ENCODE data around the gene RNASEH1. TPM values are rescaled to one million over a fixed set of nuclear protein-coding genes. Genes with fewer than 3 reads are reported as not detected.

The RNASEH1 gene
- total and polyA plus RNA-seq, 2 of the 13 experiments (the other 11 are each of a cell fraction or from before 2014, with no cell fraction given): 14.5 to 57.4 TPM

DNA sequence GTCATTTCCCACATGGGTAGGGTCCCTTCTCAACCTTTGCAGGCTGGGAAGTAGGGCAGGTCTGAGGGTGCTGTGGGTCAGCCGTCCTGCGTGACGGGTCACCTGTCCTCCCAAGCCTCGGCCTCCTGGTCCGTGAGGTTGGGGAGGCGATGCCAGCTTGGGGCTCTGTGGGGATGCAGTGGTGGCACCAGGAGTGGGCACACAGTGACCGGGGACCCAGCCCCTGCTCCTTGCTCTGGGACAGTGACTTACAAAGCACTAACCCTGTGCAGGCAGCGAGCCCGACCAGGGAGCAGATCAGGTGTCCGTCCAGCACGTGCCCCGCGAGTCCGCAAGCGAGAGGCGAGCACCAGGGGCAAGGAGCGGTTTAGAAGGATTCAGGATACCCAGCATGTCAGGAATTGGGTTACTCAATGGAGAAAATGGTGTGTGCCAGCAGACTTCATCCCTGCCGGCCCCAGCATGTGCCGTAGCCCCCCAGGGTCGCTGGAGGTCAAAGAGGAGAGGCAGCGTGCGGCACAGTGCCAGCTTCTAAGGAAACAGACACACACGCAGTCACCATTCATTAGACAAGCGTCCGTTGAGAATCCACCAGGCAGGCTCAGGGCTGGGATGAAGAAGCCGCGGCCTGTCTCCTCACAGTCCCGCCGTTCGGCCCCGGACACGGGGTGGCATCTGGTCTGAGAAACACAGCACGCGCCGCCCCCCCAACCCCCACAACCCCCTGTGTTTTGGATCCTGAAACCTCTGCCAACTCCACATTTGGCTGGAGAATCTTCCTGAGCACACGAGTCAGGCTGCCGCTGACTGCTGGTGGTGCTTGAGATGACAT lies 48.5 kb upstream of the RNASEH1 start (continued):
- TF ChIP-seq, protein P1, sequence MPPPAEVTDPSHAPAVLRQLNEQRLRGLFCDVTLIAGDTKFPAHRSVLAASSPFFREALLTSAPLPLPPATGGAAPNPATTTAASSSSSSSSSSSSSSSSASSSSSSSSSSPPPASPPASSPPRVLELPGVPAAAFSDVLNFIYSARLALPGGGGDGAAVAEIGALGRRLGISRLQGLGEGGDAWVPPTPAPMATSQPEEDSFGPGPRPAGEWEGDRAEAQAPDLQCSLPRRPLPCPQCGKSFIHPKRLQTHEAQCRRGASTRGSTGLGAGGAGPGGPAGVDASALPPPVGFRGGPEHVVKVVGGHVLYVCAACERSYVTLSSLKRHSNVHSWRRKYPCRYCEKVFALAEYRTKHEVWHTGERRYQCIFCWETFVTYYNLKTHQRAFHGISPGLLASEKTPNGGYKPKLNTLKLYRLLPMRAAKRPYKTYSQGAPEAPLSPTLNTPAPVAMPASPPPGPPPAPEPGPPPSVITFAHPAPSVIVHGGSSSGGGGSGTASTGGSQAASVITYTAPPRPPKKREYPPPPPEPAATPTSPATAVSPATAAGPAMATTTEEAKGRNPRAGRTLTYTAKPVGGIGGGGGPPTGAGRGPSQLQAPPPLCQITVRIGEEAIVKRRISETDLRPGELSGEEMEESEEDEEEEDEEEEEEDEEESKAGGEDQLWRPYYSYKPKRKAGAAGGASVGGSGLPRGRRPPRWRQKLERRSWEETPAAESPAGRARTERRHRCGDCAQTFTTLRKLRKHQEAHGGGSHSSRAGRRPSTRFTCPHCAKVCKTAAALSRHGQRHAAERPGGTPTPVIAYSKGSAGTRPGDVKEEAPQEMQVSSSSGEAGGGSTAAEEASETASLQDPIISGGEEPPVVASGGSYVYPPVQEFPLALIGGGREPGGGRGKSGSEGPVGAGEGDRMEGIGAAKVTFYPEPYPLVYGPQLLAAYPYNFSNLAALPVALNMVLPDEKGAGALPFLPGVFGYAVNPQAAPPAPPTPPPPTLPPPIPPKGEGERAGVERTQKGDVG (CRISPR knock-in tag; IDR thresholded peaks at IDR 0.05; ENCODE audit: borderline replicate concordance): peak; percentile 36; the same call in 1 of the 2 replicates
- TF ChIP-seq SMAD1 (CRISPR knock-in tag; IDR thresholded peaks at IDR 0.05; ENCODE audit: borderline replicate concordance, low read depth) (peak; percentile 35; the same call in 1 of the 2 replicates), KMT2A (CRISPR knock-in tag; IDR thresholded peaks at IDR 0.05) (no peak), ZNF17 (CRISPR knock-in tag; IDR thresholded peaks at IDR 0.05) (no peak), SIX4 (CRISPR knock-in tag; IDR thresholded peaks at IDR 0.05) (no peak), POLR2AphosphoS5 (IDR thresholded peaks at IDR 0.05; ENCODE audit: low read depth, low read length) (no peak), AGO2 (optimal IDR thresholded peaks at IDR 0.05; ENCODE audit: low read depth, low read length) (peak; percentile 84), ARNTL (CRISPR knock-in tag; IDR thresholded peaks at IDR 0.05) (no peak), ZNF205 (CRISPR knock-in tag; IDR thresholded peaks at IDR 0.05) (no peak), BHLHE40 (IDR thresholded peaks at IDR 0.05; ENCODE audit: low read length) (peak; percentile 68), SRSF1 (optimal IDR thresholded peaks at IDR 0.05; ENCODE audit: low read depth, low read length) (no peak), ZNF326 (CRISPR knock-in tag; IDR thresholded peaks at IDR 0.05; ENCODE audit: borderline replicate concordance) (no peak), ATM (IDR thresholded peaks at IDR 0.05; ENCODE audit: borderline replicate concordance) (no peak)
- TF ChIP-seq, protein P2, sequence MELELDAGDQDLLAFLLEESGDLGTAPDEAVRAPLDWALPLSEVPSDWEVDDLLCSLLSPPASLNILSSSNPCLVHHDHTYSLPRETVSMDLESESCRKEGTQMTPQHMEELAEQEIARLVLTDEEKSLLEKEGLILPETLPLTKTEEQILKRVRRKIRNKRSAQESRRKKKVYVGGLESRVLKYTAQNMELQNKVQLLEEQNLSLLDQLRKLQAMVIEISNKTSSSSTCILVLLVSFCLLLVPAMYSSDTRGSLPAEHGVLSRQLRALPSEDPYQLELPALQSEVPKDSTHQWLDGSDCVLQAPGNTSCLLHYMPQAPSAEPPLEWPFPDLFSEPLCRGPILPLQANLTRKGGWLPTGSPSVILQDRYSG (CRISPR knock-in tag; IDR thresholded peaks at IDR 0.05): no peak
- TF ChIP-seq, protein P3, sequence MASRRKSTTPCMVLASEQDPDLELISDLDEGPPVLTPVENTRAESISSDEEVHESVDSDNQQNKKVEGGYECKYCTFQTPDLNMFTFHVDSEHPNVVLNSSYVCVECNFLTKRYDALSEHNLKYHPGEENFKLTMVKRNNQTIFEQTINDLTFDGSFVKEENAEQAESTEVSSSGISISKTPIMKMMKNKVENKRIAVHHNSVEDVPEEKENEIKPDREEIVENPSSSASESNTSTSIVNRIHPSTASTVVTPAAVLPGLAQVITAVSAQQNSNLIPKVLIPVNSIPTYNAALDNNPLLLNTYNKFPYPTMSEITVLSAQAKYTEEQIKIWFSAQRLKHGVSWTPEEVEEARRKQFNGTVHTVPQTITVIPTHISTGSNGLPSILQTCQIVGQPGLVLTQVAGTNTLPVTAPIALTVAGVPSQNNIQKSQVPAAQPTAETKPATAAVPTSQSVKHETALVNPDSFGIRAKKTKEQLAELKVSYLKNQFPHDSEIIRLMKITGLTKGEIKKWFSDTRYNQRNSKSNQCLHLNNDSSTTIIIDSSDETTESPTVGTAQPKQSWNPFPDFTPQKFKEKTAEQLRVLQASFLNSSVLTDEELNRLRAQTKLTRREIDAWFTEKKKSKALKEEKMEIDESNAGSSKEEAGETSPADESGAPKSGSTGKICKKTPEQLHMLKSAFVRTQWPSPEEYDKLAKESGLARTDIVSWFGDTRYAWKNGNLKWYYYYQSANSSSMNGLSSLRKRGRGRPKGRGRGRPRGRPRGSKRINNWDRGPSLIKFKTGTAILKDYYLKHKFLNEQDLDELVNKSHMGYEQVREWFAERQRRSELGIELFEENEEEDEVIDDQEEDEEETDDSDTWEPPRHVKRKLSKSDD (CRISPR knock-in tag; IDR thresholded peaks at IDR 0.05; ENCODE audit: low read depth): 0 out of 2 replicates have a peak, but pooled peaks have one; percentile 25
- TF ChIP-seq, protein P4, sequence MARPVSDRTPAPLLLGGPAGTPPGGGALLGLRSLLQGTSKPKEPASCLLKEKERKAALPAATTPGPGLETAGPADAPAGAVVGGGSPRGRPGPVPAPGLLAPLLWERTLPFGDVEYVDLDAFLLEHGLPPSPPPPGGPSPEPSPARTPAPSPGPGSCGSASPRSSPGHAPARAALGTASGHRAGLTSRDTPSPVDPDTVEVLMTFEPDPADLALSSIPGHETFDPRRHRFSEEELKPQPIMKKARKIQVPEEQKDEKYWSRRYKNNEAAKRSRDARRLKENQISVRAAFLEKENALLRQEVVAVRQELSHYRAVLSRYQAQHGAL (CRISPR knock-in tag; IDR thresholded peaks at IDR 0.05; ENCODE audit: not compliant biosample characterization): no peak
- TF ChIP-seq, protein P5, sequence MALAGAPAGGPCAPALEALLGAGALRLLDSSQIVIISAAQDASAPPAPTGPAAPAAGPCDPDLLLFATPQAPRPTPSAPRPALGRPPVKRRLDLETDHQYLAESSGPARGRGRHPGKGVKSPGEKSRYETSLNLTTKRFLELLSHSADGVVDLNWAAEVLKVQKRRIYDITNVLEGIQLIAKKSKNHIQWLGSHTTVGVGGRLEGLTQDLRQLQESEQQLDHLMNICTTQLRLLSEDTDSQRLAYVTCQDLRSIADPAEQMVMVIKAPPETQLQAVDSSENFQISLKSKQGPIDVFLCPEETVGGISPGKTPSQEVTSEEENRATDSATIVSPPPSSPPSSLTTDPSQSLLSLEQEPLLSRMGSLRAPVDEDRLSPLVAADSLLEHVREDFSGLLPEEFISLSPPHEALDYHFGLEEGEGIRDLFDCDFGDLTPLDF (CRISPR knock-in tag; IDR thresholded peaks at IDR 0.05): no peak
- TF ChIP-seq, protein P6, sequence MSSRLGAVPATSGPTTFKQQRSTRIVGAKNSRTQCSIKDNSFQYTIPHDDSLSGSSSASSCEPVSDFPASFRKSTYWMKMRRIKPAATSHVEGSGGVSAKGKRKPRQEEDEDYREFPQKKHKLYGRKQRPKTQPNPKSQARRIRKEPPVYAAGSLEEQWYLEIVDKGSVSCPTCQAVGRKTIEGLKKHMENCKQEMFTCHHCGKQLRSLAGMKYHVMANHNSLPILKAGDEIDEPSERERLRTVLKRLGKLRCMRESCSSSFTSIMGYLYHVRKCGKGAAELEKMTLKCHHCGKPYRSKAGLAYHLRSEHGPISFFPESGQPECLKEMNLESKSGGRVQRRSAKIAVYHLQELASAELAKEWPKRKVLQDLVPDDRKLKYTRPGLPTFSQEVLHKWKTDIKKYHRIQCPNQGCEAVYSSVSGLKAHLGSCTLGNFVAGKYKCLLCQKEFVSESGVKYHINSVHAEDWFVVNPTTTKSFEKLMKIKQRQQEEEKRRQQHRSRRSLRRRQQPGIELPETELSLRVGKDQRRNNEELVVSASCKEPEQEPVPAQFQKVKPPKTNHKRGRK (CRISPR knock-in tag; IDR thresholded peaks at IDR 0.05): no peak

Measured in HepG2 (cell line).